Left ventricle myocardium inferior (tissue), 1 donor: Measurements from ENCODE around the gene EFCAB10. TPM values are rescaled to one million over a fixed set of nuclear protein-coding genes. Genes with fewer than 3 reads are reported as not detected.

Experiments used
- total RNA-seq: library from RNA; stranded (reverse); fragmentation: NEBNext Ultra II Directional; extraction: Animal tissue kit (Norgen Biotek cat#: 25700); gene quantifications from one replicate; pipeline ENCODE4 v1.2.1, GENCODE V29; 2021
- donor health status: DM: no; HTN: yes; CAD: no; lungs with severe emphysema.

Gene EFCAB10
- total RNA-seq, 1 donor from 2014 or later, result not detected

Other genes with a start within 250 kb of the EFCAB10 start
- gene SRPK2, start 192.6 kb downstream of the EFCAB10 start, total RNA-seq, result 34.3 TPM
- gene PUS7, start 59.2 kb downstream of the EFCAB10 start, total RNA-seq, result 4.9 TPM
- 12.9 TPM for gene RINT1, start 49.3 kb downstream of the EFCAB10 start, total RNA-seq